ENCODE data around the gene PDP2.

DNA sequence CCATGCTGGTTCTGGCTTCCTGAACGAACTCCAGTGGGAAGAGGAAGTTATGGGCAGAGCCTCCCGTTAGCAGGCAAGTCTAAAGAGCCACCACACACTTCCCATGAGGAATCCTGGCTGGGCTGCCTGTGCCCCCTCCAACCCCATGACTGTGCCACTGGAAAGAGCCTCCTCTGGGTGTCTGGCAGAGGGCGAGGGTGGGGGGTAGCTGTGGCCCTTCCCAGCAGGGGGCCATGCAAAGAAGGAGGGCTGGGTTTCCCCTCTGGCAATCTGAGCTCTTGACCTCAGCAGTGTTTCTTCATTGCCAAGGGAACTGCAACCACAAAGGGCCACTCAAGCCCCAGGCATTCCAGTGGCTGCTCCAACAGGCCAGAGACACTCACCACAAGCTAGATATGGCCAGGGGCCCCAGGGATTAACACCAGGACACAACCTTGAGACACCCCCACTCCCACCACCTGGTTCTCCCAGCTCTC lies 46.7 kb downstream of the PDP2 start:
- TF ChIP-seq, protein P1, sequence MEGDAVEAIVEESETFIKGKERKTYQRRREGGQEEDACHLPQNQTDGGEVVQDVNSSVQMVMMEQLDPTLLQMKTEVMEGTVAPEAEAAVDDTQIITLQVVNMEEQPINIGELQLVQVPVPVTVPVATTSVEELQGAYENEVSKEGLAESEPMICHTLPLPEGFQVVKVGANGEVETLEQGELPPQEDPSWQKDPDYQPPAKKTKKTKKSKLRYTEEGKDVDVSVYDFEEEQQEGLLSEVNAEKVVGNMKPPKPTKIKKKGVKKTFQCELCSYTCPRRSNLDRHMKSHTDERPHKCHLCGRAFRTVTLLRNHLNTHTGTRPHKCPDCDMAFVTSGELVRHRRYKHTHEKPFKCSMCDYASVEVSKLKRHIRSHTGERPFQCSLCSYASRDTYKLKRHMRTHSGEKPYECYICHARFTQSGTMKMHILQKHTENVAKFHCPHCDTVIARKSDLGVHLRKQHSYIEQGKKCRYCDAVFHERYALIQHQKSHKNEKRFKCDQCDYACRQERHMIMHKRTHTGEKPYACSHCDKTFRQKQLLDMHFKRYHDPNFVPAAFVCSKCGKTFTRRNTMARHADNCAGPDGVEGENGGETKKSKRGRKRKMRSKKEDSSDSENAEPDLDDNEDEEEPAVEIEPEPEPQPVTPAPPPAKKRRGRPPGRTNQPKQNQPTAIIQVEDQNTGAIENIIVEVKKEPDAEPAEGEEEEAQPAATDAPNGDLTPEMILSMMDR (IDR thresholded peaks at IDR 0.05; ENCODE audit: low read length), result no peak
- TF ChIP-seq EZH2phosphoT487 (IDR thresholded peaks at IDR 0.05; ENCODE audit: low read length), result no peak
- TF ChIP-seq EZH2 (optimal IDR thresholded peaks at IDR 0.05; ENCODE audit: low read depth, low read length), result no peak

Measured in MM.1S (cell line).